HG03060 (cell line): ENCODE results near the gene LRRK1.

ENCODE experiments used
- ATAC-seq: cut with Tn5 transposase; IDR thresholded peaks from one replicate; pipeline ENCODE4 v1.9.1; 2021; ENCODE audit warnings: low read depth, moderate number of reproducible peaks; ENCODE audit not compliant: unreplicated experiment

Gene LRRK1

DNA sequence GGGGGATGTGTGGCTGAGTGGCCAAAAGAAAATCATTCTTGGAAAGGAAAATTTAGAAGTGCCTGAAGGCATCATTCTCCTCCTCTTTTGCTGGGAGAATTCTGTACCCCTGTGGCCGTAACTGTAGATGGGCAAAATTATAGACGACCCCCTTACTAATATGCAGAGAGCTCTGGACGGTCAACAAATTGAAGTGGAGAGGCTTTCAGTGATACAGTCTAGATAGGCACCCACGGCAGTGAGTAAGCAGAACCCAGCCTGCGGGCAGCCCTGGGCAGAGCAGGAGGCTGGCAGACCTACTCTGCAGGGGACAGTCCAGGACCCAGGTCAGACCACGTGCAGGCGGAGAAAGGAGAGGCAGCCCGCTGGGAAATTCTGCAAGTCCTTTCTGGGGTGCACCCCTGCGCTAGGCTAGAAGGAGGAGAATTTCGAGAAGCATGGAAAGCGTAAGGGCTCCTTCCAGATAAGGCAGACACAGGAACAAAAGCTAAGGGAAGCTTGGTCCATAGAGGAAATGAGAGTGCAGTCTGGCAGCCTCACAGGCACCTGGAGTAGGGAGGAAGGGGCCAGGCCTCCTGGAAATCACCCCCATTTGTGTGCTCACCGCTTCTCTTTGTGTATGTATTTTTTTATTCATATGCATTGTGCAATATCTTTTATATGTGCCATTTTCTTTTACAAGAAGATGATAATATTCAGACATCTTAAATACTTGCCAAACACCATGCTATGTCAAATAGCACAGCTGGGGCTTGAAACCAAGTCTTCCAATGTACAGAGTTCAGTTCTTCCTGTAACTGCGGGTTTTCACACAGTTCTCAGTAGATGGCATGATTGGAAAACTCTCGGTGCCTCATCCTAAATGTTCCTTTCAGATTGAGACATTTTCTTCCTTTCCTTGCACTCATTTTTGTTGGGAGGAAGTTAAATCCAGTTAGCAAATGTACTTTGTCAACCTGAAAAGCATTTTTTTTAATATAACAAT lies 40.2 kb downstream of the LRRK1 start:
- ATAC-seq: no peak

DNA sequence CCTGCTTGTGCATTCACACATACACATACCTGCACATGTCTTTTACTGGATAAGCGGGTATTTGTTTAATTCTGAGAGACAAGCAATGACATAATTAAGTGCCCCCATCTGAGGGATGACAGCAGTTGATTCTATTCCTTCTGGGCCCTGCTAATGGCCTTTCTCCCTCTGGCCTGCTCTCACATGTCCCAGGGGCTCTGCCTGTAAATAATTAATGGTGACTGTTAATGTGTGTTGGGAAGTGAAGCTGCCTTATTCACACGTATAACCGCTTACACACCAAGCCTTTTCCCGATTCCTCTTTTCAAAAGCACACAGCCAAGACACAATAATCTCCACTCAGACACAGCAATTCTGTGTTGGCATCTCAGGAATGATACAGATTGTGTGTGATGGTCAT lies 47.8 kb downstream of the LRRK1 start:
- peak; percentile 49 for ATAC-seq

- ATAC-seq: peak; percentile 76
Observed at GRCh38 chr15:100968050-100968966, 49.2 kb downstream of the LRRK1 start.

DNA sequence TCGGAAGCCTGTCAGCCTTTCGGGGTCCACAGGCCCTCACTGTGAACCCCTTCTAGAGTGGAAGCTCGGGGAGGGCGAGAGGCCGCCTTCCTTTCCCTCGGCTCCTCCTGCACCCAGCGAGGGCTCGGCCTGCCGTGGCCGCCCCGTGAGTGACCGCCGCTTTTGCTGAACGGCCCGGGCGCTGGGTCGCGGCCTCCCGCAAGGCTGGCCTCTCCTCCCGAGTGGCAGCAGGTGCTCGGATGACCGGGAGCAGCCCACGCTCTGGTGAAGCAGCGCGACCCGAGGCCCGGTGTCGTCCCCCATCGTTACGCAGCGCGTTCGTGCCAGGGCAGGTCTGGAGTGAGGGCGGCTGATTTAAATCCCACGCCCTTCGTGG lies 53.8 kb downstream of the LRRK1 start:
- ATAC-seq: no peak

- ATAC-seq: no peak
Observed at GRCh38 chr15:100973351-100974111, 54.4 kb downstream of the LRRK1 start.

GRCh38 chr15:100975043-100975442 lies 55.9 kb downstream of the LRRK1 start:
- ATAC-seq: no peak

- ATAC-seq: no peak
Observed at GRCh38 chr15:100980410-100981046, 61.4 kb downstream of the LRRK1 start.

DNA sequence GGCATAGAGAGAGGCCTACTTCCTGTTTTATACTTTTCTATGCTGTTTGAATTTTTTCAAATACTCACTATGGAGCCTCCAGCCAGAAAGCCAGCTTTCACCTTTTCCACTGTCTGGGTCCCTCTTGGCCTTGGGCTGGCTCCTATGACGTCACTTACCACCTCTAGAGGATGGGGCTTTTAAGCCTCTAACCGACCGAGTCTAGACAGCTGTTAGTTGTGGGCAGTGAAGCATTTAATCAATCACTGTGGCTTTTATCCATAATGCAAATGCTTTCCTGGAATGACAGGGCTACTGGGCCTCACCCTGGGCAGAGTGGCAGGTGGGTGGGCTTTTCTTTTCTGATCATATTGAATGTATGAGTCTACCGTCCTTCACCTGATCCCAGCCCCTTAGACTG lies 61.9 kb downstream of the LRRK1 start:
- ATAC-seq: no peak

DNA sequence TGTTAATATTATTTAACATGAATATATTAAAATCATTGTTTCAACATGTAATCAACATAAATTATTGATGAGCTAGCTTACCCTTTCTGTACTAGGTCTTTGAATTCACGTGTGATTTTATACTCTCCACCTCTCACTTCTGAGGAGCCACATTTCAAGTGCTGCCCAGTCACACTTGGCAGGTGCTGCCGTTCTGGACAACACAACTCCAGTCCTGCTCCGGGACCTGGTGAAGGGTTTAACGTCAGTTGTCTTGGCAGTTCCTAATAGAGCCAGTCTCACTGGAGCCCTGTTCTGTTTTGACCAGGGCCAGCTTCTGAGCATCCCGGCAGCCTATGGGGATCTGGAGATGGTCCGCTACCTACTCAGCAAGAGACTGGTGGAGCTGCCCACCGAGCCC lies 64.1 kb downstream of the LRRK1 start:
- no peak for ATAC-seq

GRCh38 chr15:100985401-100985800 lies 66.2 kb downstream of the LRRK1 start:
- no peak for ATAC-seq

DNA sequence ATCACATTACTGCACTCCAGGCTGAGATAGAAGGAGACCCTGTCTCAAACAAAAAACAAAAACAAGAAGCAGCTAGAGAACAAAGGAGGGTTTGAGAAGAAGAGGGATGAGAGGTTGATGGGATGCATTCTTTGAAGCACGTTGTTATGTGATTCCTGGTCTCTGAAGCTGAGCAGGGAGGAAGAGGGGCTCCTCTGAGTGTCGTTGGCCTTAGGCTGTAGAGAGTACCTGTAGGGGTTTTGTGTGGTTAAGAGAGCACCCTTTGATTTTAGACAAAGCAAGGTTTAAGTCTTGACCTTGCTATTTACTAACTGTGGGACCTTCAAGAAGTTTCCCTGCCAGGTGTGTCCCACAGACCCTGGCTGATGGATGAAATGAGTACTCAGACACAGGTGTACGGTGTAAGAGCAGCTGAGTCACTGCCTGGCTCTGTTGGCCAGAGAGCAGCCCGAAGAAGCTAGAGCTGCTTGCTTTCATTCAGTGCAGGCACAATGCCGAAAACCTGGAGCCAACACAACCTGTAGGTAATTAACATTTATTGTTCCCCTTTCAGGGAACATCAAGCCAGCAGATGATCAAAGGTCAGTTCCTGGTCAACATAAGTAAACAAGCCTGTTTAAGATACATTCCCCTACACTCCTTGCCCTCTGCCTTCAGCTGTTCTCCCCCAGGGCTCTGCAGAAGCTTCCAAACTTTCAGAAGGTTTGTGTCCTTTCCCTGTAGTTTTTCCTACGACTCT lies 67.2 kb downstream of the LRRK1 start:
- no peak for ATAC-seq

DNA sequence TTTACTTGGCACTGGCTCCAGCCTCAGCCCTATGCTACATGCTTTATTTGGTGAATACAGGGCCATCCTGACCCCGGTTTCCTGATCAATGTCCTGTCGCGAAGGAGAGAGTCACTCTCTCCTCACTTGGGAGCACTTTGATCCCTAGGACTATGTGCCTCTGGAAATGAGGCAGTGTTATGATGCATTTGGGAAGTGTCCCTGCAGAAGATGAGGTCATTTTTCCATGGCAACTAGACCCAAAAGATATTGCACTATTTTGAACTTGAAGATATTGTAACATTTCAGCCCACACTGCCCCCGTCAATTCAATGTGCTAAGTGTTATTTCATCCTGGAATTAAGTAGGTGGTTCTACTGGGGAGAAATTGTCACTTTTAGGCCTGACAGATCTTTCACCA lies 68.0 kb downstream of the LRRK1 start:
- no peak for ATAC-seq

GRCh38 chr15:100988297-100988696 lies 69.1 kb downstream of the LRRK1 start:
- ATAC-seq: no peak

DNA sequence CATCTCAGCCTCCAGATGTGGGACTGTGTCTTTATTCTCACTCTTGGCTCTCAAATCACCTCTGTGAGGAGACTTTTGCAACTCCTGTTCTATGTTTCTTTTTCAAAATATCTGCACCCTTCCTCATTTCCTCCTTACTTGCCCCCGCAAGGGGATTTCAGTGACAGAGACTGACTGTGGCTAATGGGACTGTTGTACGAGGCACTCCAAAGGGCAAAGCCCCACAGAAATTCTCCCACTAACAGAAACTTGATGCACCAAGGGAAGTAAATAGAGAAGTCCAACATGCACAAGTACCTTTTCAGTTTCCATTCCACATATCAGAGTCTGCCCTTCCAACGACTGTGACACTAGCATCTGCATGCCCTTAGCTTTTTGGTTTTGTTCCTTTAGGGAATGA lies 69.7 kb downstream of the LRRK1 start:
- no peak for ATAC-seq

DNA sequence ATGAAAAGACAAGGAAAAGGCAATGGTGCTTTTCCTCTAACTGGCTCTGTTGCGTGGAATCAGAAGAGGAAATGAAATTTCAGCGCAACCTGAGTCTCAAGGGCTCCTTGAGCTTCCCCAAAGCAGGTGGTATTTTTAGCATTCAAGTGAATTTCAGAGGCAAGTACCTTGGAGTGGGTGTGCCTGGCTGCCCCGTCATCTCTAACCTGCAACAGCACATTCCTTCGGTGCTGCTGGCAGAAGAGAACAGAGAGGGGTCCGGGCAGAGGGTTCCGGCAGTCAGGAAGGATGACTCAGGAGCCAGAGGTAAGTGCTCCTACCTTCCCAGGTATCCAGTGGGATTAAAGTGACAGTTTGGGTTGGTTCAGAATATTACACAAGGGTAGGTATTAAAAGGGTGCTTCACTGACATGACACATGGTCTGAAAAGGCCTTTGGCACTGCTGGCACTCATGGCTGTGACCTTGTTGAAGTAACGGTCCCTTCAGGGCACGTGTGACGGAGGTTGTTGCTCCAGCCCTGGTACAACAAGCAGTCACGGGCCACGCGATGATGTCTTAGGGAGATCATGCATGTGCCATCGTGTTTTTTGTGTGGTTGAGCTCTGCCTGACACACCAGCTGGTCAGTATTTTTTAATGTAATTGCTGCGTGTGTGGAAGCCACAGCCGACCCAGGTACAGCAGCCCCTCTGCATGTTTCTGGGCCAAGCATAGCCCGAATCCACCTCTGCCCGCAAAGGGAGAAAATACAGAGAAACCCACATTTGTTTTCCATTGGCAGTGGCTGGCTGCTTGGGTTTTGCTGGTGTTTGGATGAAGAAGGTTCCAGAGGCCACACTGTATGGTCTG lies 75.7 kb downstream of the LRRK1 start:
- no peak for ATAC-seq

DNA sequence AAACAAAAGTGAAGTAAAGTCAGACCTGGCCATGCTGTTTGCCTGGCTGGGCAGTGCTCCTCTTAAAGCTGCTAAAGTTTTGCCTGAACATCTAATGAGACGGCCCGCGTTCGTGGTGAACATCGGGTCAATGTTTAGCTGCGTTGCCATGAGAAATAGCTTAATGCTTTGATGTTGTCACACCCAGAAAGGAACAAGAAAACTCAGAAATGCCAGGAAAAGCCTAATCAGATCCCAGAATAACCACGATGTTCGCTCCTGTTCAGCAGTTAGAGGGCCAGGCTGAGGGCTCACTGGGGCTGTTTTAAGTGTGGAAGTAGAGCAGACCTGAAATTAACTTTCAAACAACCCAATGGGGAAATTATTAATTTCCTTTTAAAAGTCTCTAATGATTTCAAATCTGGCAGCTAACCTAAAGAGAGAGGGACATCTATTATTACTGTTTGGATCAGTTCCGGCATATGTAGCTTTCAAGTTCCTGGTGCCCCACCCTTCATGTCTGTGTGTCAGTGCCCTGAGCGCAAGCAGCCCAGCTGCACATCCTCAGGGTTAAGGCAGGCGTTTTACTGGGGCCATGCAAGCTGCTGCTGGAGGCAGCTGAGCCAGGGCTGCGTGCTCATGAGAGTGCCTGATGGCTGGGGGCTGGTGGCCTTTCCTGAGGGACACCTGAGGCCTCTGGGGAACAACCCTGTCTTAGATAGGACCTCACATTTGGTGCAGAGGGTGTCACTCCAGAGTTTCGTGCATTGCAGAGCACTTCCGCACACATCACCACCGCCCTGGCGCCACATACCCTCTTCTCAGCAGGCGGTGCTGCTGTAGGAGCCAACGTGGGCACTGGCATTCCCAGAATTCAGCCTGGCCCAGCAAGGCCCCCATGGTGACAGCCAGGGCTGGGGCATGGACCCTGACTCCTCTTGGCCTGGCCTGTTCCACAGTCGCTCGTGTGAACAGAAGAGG lies 76.6 kb downstream of the LRRK1 start:
- no peak for ATAC-seq

GRCh38 chr15:100997442-100997841 lies 78.3 kb downstream of the LRRK1 start:
- ATAC-seq: no peak
